VCaP (cell line): ENCODE measurements around the gene MBOAT1.

ENCODE experiments used
- H3K27ac ChIP-seq: fragments of 450-650 bp; 2 replicates; pipeline ENCODE4 v1.5.1; 2017
- CTCF ChIP-seq: fragments of 450-650 bp; conservative IDR thresholded peaks from 2 replicates; pipeline ENCODE4 v1.5.1; 2017; ENCODE audit warnings: mild to moderate bottlenecking, moderate library complexity

MBOAT1 gene

GRCh38 chr6:20109526-20109925 is 102.7 kb downstream of the MBOAT1 start:
- TF ChIP-seq CTCF = no peak
- peak overlapping the region; percentile 5; the same call in 1 of the 2 replicates for H3K27ac ChIP-seq

- H3K27ac ChIP-seq = no peak overlapping the region
- no peak for TF ChIP-seq CTCF
These were observed 106.4 kb downstream of the MBOAT1 start for GRCh38 chr6:20105838-20106237.

DNA sequence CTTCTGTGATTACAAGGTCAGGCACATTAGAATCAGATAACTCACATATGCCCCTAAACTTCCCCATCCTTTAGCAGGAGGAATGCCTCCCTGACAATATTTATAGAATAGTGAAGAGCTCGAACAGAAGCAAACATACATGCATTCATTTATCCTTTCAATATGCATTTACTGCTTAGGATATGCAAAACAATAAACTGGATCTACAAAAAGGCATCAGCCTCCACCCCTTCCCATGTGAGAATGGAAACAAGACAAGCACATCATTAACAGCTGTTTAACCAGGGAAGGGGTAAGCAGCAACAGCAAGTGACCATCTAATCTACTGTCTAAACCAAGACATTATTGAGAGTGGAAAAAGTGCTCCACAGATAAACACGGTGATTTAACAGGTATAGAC is 107.6 kb downstream of the MBOAT1 start:
- no peak for TF ChIP-seq CTCF
- H3K27ac ChIP-seq = no peak overlapping the region

DNA sequence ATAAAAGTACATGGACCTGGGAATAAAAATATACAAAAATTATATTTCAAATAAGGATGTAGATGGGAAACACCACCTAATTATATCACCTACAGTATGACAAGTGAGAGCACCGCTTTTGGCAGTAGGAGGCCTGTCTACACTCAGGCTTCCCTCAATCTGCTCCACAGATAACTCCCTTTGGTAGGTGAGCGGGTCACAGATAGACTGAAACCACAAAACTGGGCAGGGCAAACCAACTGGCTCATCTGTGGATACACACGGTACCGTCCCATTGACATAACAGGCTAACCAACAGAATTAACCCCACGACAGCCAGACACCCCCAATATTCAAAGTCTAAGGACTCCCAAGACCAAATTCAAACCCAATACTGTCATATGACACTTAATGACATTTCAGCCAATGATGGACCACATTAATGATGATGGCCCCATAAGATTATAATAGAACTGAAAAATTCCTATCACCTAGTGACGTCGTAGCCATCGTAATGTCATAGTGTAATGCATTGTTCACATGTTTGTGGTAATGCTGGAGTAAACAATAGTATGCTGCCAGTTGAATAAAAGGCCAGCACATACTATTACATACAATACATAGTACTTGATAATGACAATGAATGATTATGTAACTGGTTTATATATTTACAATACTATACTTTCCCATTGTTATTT is 109.7 kb downstream of the MBOAT1 start:
- no peak for TF ChIP-seq CTCF
- H3K27ac ChIP-seq = no peak overlapping the region

- no peak for TF ChIP-seq CTCF
- H3K27ac ChIP-seq = no peak overlapping the region
These were observed 113.1 kb downstream of the MBOAT1 start for GRCh38 chr6:20099156-20099555.

DNA sequence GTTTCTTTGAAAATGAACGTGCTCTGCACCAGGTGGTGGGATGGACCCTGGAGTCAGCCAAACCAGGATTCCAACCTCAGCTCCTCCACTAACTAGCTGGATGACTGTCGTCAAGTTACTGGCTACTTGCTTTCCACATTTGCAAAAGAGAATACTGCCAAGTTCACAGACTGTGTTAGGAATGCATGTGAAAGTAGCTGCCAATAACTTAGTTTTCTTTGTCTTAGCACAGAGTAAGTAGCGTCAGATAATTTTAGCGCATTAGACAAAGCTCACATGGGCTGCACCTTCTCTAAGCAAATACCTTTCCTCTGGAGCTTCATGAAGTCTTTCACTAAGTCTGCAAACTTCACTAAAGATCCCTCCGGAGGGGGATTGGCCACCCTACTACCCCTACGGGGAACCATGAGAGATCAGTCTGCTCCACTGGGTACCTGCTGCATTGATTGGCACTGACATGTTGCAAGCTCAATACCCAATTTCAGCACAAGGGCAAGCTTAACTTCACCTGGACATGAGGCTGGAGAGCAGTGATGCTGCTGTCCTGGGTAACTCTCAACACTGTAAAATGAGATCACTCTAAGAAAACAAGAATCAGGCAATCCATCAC is 113.9 kb downstream of the MBOAT1 start:
- TF ChIP-seq CTCF = no peak
- H3K27ac ChIP-seq = no peak overlapping the region

- no peak overlapping the region for H3K27ac ChIP-seq
- TF ChIP-seq CTCF = no peak
These were observed 115.7 kb downstream of the MBOAT1 start for GRCh38 chr6:20096536-20096935.
